Measurements from ENCODE around the gene STAC.

Gene STAC, protein sequence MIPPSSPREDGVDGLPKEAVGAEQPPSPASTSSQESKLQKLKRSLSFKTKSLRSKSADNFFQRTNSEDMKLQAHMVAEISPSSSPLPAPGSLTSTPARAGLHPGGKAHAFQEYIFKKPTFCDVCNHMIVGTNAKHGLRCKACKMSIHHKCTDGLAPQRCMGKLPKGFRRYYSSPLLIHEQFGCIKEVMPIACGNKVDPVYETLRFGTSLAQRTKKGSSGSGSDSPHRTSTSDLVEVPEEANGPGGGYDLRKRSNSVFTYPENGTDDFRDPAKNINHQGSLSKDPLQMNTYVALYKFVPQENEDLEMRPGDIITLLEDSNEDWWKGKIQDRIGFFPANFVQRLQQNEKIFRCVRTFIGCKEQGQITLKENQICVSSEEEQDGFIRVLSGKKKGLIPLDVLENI

DNA sequence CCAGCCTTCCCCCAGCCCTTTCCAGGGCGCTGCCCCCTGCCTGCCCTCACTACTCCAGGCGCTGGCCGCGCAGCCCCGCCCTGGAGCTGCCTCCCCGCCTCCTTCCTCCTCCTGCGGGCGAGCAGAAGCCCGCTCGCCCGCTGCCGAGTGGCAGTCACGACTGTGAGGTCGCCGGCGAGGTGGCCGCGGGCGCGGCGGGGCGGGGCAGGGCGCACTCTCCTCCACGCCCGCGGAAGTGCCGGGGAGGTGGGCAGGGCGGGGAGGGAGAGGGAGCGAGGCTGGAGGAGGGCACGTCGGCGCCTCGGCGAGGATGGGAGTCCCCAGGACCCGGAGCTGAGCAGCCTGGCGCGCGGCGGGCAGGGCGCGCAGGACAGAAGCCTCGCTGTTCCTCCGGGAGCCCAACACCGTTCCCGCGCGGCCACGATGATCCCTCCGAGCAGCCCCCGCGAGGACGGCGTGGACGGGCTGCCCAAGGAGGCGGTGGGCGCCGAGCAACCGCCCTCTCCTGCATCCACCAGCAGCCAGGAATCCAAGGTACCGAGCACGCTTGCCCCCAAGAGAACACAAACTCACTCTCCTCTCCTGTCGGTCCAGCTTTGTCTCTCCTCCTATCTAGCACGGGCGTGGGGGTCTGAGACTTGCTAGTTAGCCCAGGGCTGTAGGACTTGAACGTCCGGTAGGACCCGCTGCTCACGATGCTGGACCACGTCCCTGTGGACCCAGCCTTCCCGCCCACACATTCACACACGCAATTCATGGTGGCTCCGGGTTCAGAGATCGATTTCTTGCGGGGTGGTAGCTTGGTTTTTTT, at the start of gene STAC:
Gene STAC, plus strand, starts transcription at position 284 of the 811 bp plus-strand sequence. Its CDS starts 140 bp downstream, at position 424.
- Mint-ChIP-seq H3K27ac (no peak within 1 kb of the TSS), H3K4me1 (peaks cover 7% of the 10 kb centered on the region), H3K27me3 (peaks cover 49% of the 10 kb centered on the region), H3K4me3 (peak within 1 kb of the TSS; percentile 57 to 77), H3K9me3 (no peaks in the 10 kb centered on the region)
- peak; percentile 59 for ATAC-seq
- peak in 1 of 2 donors; percentile 1 for DNase-seq

DNA sequence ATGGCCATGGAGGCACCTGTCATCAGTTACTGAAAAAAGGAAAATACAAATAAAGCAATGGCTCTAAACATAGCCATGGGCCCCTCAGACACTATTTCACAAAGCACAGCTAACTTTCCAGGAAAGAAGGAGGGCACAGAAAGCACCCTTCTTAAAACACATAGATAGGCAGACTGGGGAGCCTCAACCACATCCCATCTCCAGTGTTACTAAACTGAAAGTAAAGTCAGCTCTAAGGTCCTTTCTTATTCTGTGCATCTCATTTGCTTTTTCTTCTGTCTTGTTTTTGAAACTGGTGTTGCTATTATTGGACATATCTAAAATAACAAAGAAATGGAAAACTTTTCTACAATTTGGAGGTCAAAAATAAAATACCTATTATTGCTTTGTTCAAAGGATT, 48.2 kb upstream of the STAC start:
- Mint-ChIP-seq H3K27me3 (peaks cover 6% of the 10 kb centered on the region), H3K4me3 (no peak overlapping the region), H3K9me3 (peaks cover 4 to 9% of the 10 kb centered on the region in 2 donors), H3K27ac (no peak overlapping the region), H3K4me1 (no peaks in the 10 kb centered on the region)
- DNase-seq = no peak
- ATAC-seq = no peak

GRCh38 chr3:36362216-36362615, 18.1 kb upstream of the STAC start:
- Mint-ChIP-seq H3K4me3 (no peak overlapping the region), H3K27me3 (peaks cover 8% of the 10 kb centered on the region), H3K4me1 (no peaks in the 10 kb centered on the region), H3K27ac (no peak overlapping the region), H3K9me3 (peaks cover 0 to 10% of the 10 kb centered on the region in 2 donors)
- DNase-seq (no peak), ATAC-seq (no peak)

DNA sequence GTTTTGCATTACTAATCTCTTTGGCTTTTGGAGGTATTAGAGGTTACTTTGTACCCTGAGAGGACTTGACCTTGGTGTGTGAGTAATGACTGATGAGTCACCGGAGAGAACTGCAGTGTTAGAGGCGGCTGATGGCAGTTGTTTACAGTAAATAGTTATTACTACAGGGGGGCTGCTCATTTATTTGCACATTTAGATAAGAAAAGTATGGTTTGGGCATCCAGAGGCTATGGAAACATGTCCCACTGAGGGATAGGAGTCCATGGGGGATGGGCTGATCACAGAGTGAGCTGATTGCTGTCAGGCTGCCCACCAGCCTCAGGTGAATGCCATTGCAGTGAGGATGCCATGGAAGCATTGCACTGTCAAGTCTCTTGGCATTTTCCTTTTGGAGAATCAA, 17.3 kb upstream of the STAC start:
- Mint-ChIP-seq H3K27ac (no peak overlapping the region), H3K4me1 (no peaks in the 10 kb centered on the region), H3K4me3 (no peak overlapping the region), H3K9me3 (peaks cover 0 to 10% of the 10 kb centered on the region in 2 donors), H3K27me3 (peaks cover 8% of the 10 kb centered on the region)
- DNase-seq (no peak), ATAC-seq (no peak)

DNA sequence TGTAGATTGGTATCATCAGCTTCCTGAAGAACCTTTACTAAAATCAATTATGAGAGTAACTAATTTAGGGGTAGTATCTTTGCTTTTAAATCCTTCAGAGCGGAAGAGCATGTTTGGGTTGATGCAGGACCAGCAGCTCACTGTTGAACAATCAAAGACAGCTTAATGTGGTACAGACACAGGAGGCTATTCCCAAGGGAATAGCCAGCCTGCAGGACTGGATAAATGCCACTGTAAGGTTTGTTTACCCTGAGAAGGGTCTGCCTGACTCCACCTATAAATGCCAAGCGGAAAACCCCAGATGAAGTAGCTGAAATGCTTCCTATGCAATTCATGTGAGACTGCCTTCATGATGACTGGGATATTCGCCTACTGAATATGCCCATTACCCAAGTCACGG, 16.0 kb upstream of the STAC start:
- Mint-ChIP-seq H3K27me3 (peaks cover 8% of the 10 kb centered on the region), H3K27ac (no peak overlapping the region), H3K9me3 (peaks cover 0 to 16% of the 10 kb centered on the region in 2 donors), H3K4me3 (no peak overlapping the region), H3K4me1 (no peaks in the 10 kb centered on the region)
- ATAC-seq (no peak), DNase-seq (no peak)

DNA sequence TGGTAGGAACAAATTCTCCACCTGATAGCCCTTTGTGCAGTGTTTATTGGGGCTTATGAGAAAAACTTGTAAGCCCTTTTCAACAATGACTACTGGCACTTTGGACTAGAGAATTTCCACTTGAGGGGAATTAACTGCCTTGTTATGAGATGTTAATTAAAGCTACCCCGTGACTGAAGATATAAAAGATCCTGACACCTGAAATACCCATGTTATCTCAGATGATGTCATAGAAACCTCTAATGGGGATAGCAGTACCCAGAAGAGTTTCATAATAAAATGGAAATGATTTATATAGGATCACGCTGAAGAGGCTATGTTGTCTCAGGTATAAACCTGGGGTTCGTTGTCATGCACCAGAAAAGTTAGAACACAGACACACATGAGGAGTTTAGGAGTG, 14.5 kb upstream of the STAC start:
- ATAC-seq = no peak
- Mint-ChIP-seq H3K4me1 (no peaks in the 10 kb centered on the region), H3K9me3 (peaks cover 0 to 8% of the 10 kb centered on the region in 2 donors), H3K27ac (no peak overlapping the region), H3K4me3 (no peak overlapping the region), H3K27me3 (peaks cover 7% of the 10 kb centered on the region)
- DNase-seq = no peak

DNA sequence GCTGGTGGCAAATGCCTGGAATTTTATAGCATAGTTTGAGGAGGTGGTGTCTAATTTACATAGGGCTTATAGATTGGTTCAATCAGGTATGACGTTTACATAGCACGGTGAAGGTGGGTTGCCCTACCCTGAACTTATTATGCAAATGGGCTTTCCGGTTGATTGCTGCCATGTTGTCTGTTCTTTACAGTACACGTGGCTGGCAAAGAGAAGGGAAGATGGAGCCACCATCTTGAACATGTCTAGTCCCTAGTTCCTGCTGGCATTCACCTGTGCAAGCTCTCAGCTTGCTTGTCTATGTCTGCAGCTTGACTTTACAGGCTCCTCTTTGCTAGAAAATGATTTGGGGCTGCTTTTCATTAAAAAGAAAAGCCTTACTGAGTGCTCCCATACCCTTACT, 14.0 kb upstream of the STAC start:
- DNase-seq (no peak), ATAC-seq (no peak)
- H3K4me3 Mint-ChIP-seq = no peak overlapping the region
- H3K27ac Mint-ChIP-seq = no peak overlapping the region
- peaks cover 0 to 8% of the 10 kb centered on the region in 2 donors for H3K9me3 Mint-ChIP-seq
- H3K4me1 Mint-ChIP-seq = no peaks in the 10 kb centered on the region
- peaks cover 7% of the 10 kb centered on the region for H3K27me3 Mint-ChIP-seq

DNA sequence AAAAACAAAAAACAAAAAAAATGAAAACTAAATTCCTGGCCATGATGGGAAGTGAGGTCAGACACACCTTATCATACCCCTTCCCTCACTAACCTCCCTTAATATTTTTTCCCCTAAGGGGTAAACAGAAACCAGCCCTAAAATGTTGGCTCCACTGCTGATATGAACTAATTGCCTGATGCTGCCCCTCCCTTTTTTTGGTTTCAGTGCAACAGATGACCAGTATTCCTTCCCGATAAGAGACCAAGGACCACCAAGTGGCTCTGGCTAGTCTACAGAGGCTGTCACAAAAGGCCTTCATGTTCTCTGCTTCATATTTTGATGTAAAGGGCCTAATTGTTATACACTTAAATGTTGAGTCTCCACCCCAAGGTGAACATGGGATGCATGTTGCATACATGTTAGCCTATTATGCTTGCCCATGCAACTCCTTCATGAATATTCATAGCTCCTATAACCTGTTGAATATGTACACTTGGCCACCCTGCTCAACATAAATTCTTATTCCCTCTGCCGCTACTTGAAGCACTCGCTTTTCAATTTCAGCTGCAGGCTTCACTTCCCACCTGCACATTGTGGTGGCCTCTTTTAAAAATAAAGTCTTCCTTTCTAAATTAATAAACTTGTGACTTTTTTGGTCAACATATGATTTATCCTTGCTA, 12.3 kb upstream of the STAC start:
- peaks cover 0 to 8% of the 10 kb centered on the region in 2 donors for H3K9me3 Mint-ChIP-seq
- peaks cover 7% of the 10 kb centered on the region for H3K27me3 Mint-ChIP-seq
- no peaks in the 10 kb centered on the region for H3K4me1 Mint-ChIP-seq
- no peak for ATAC-seq
- no peak overlapping the region for H3K4me3 Mint-ChIP-seq
- H3K27ac Mint-ChIP-seq = no peak overlapping the region
- no peak for DNase-seq

DNA sequence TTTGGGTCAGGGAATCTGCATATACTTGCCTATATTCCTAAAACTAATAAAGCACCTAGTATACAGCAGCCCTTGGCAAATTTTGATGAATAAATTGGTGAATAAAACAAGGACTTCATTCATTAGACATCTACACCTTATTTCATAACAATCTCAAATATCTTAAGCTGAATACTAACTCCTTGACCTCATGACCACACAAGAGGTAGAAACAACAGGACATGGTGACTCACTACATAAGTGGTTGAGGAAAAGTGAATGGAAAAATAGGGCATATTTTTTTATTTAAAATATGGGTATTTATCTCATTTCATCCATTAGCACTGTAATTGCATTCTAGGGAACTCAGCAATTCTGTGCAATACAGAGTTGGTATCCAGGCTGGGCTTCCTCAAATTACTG, 7.8 kb upstream of the STAC start:
- ATAC-seq (no peak), DNase-seq (no peak)
- peaks cover 7% of the 10 kb centered on the region for H3K27me3 Mint-ChIP-seq
- peaks cover 0 to 8% of the 10 kb centered on the region in 2 donors for H3K9me3 Mint-ChIP-seq
- H3K4me3 Mint-ChIP-seq = no peak overlapping the region
- H3K27ac Mint-ChIP-seq = no peak overlapping the region
- H3K4me1 Mint-ChIP-seq = no peaks in the 10 kb centered on the region

GRCh38 chr3:36373084-36373483, 7.2 kb upstream of the STAC start:
- ATAC-seq (no peak), DNase-seq (no peak)
- H3K27me3 Mint-ChIP-seq = peaks cover 12% of the 10 kb centered on the region
- peaks cover 0 to 8% of the 10 kb centered on the region in 2 donors for H3K9me3 Mint-ChIP-seq
- H3K4me1 Mint-ChIP-seq = no peaks in the 10 kb centered on the region
- no peak overlapping the region for H3K4me3 Mint-ChIP-seq
- H3K27ac Mint-ChIP-seq = no peak overlapping the region

GRCh38 chr3:36373666-36374065, 6.6 kb upstream of the STAC start:
- DNase-seq (no peak), ATAC-seq (no peak)
- H3K4me1 Mint-ChIP-seq = no peaks in the 10 kb centered on the region
- peaks cover 0 to 4% of the 10 kb centered on the region in 2 donors for H3K9me3 Mint-ChIP-seq
- H3K27ac Mint-ChIP-seq = no peak overlapping the region
- no peak overlapping the region for H3K4me3 Mint-ChIP-seq
- peaks cover 16% of the 10 kb centered on the region for H3K27me3 Mint-ChIP-seq

- H3K4me1 Mint-ChIP-seq = peaks cover 7% of the 10 kb centered on the region
- peak; percentile 9 for ATAC-seq
- DNase-seq = no peak
- no peak overlapping the region for H3K4me3 Mint-ChIP-seq
- no peaks in the 10 kb centered on the region for H3K9me3 Mint-ChIP-seq
- H3K27ac Mint-ChIP-seq = no peak overlapping the region
- peaks cover 49% of the 10 kb centered on the region for H3K27me3 Mint-ChIP-seq
These were observed 458 bp upstream of the STAC start for GRCh38 chr3:36379872-36380220.

DNA sequence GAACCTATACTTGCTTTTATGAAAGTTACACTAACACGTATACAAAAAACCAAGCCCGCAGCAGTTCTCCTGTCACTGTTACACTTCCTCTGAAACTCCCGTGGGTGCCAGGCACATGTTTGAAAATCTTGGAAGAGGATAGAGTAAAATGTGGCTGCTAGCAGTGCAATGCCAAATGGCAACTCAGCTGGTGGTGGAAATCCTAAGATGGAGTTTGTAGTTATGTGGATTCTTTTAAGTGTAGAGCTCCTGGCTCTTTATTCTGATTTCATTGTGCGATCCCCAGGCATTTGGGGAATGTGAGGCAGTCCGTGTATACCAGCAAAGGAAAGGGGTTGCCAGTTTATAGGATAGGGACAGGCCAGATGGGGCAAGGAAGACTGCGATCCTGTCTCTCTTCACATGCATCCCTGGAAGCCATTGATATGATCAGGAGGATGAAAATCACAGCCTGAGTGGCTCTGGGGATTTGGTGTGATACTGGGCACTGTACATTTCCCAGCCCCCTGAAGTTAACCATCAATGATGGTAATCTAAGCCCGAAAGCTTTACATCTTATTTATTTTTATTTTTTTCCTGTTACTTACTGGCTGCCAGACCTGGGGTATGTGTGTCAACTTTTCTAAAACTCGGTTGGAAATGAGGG, 1.1 kb downstream of the STAC start:
- H3K4me3 Mint-ChIP-seq = no peak overlapping the region
- no peaks in the 10 kb centered on the region for H3K9me3 Mint-ChIP-seq
- ATAC-seq = no peak
- H3K4me1 Mint-ChIP-seq = peaks cover 7% of the 10 kb centered on the region
- H3K27me3 Mint-ChIP-seq = peaks cover 49% of the 10 kb centered on the region
- no peak for DNase-seq
- H3K27ac Mint-ChIP-seq = no peak overlapping the region

DNA sequence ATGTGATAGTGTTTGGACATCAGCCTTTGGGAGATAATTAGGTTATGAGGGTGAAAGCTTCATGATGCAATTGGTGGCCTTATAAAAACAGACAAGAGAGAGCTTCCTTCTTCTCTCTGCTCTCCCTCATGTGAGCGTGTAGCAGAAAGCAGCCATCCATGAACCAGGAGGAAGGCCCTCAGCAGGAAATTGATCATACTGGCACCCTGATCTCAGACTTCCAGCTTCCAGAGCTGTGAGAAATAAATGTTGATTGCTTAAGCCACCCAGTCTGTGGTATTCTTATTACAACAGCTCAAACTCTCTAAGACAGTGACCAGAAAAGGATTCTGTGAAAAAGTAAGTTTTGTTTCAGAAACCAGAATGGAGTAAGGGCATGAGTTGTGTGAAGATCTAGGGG, 13.3 kb downstream of the STAC start:
- Mint-ChIP-seq H3K27me3 (peaks cover 14% of the 10 kb centered on the region), H3K4me3 (no peak overlapping the region), H3K4me1 (no peaks in the 10 kb centered on the region), H3K27ac (no peak overlapping the region), H3K9me3 (no peaks in the 10 kb centered on the region)
- DNase-seq (no peak), ATAC-seq (no peak)

DNA sequence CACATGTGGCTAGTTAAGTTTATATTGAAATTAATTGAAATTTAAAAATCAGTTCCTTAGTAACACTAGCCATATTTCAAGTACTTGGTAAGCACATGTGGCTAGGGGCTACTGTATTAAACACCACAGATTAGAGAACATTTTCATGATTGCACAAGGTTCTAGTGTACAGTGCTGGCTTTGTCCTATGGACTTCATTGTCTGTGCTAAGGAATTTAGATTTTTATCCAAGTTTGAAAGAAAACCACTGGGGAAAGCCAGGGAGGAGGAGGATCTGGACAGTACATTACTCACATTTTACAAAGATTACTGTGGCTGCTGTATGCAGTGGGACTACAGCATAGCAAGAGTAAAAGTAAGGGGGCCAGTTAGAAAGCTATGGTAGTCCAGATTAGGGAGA, 13.9 kb downstream of the STAC start:
- no peak for DNase-seq
- Mint-ChIP-seq H3K27me3 (peaks cover 14% of the 10 kb centered on the region), H3K27ac (no peak overlapping the region), H3K9me3 (no peaks in the 10 kb centered on the region), H3K4me3 (no peak overlapping the region), H3K4me1 (no peaks in the 10 kb centered on the region)
- no peak for ATAC-seq

Measured in stimulated activated naive CD8-positive, alpha-beta T cell treated with anti-CD3 and anti-CD28 coated beads, Interleukin-15, amount 100 ng/mL, for 72 hours (primary cell).